ENCODE data around the gene LDHAL6A. TPM values are rescaled to one million over a fixed set of nuclear protein-coding genes. Genes with fewer than 3 reads are reported as not detected.

The LDHAL6A gene
- total RNA-seq, 4 donors from 2014 or later = not detected

GRCh38 chr11:18523084-18523483 is 67.4 kb downstream of the LDHAL6A start:
- H3K4me1 ChIP-seq = peaks cover 16 to 51% (median 33%) of the 10 kb centered on the region in 4 donors
- intact Hi-C loops (cut with DNase I) = no loop called here
- 88% methylated on average over 3 of the region's 3 CpGs for WGBS

GRCh38 chr11:18524248-18524647 is 68.6 kb downstream of the LDHAL6A start:
- Histone ChIP-seq H3K27ac (replicated peaks in 1 of 4) (no peak overlapping the region), H3K9me3 (no peaks in the 10 kb centered on the region), H3K4me1 (peaks cover 16 to 51% (median 33%) of the 10 kb centered on the region in 4 donors), H3K36me3 (peaks cover 0 to 8% (median 0%) of the 10 kb centered on the region in 4 donors), H3K4me3 (no peak overlapping the region), H3K27me3 (no peaks in the 10 kb centered on the region)
- WGBS = 83% methylated on average over 1 of the region's 1 CpG
- intact Hi-C loops (cut with DNase I) = no loop called here
- no peak for DNase-seq (ENCODE audit: extremely low spot score)
- TF ChIP-seq POLR2A (IDR thresholded peaks at IDR 0.05; ENCODE audit: low read depth) (no peak), EP300 (IDR thresholded peaks at IDR 0.05) (no peak), CTCF (IDR thresholded peaks at IDR 0.05) (no peak), POLR2AphosphoS5 (IDR thresholded peaks at IDR 0.05) (no peak)

More at GRCh38 chr11:18523084-18523483, 67.4 kb downstream of the LDHAL6A start:
- no peaks in the 10 kb centered on the region for H3K27me3 ChIP-seq
- no peak overlapping the region for H3K27ac ChIP-seq (replicated peaks in 1 of 4)
- peaks cover 0 to 18% (median 1%) of the 10 kb centered on the region in 4 donors for H3K36me3 ChIP-seq
- DNase-seq (ENCODE audit: extremely low spot score) = no peak
- H3K4me3 ChIP-seq = no peak overlapping the region
- H3K9me3 ChIP-seq = no peaks in the 10 kb centered on the region
- TF ChIP-seq CTCF (IDR thresholded peaks at IDR 0.05) (no peak), EP300 (IDR thresholded peaks at IDR 0.05) (no peak), POLR2AphosphoS5 (IDR thresholded peaks at IDR 0.05) (no peak), POLR2A (IDR thresholded peaks at IDR 0.05; ENCODE audit: low read depth) (no peak)

- H3K9me3 ChIP-seq = no peaks in the 10 kb centered on the region
- TF ChIP-seq CTCF (IDR thresholded peaks at IDR 0.05) = no peak
- no peak for TF ChIP-seq POLR2A (IDR thresholded peaks at IDR 0.05; ENCODE audit: low read depth)
- WGBS = 1% methylated on average over 8 of the region's 8 CpGs
- H3K4me1 ChIP-seq = peaks cover 16 to 51% (median 33%) of the 10 kb centered on the region in 4 donors
- peaks cover 0 to 17% (median 2%) of the 10 kb centered on the region in 4 donors for H3K36me3 ChIP-seq
- H3K4me3 ChIP-seq = peak overlapping the region; percentile 80 to 98 (median 97)
- H3K27ac ChIP-seq (replicated peaks in 1 of 4) = peak overlapping the region; percentile 88 to 96 (median 93)
- H3K27me3 ChIP-seq = no peaks in the 10 kb centered on the region
- intact Hi-C loops (cut with DNase I) = loop anchor here (5.0 kb wide), 2 partner anchors 129 to 204 kb away; partner anchors contain the start of genes GTF2H1 and HPS5
- no peak for DNase-seq (ENCODE audit: extremely low spot score)
Measured at GRCh38 chr11:18526130-18526520, 70.5 kb downstream of the LDHAL6A start.

- under 1% methylated on average over 32 of the region's 57 CpGs for WGBS
- peak; percentile 98 for DNase-seq (ENCODE audit: extremely low spot score)
- Histone ChIP-seq H3K4me3 (peak within 1 kb of the TSS; percentile 80 to 98 (median 97)), H3K36me3 (peaks cover 2 to 23% (median 3%) of the 10 kb centered on the region in 4 donors), H3K9me3 (no peaks in the 10 kb centered on the region), H3K4me1 (peaks cover 16 to 51% (median 33%) of the 10 kb centered on the region in 4 donors), H3K27me3 (no peaks in the 10 kb centered on the region), H3K27ac (replicated peaks in 1 of 4) (peak within 1 kb of the TSS; percentile 88 to 96 (median 93))
- TF ChIP-seq CTCF (IDR thresholded peaks at IDR 0.05) (peak in 1 of 3 experiments; percentile 7), EP300 (IDR thresholded peaks at IDR 0.05) (no peak), POLR2A (IDR thresholded peaks at IDR 0.05; ENCODE audit: low read depth) (peak; percentile 81), POLR2AphosphoS5 (IDR thresholded peaks at IDR 0.05) (peak; percentile 96 to 97)
- intact Hi-C loops (cut with DNase I) = loop anchor here (5.0 kb wide), 2 partner anchors 129 to 204 kb away; partner anchors contain the start of genes GTF2H1 and HPS5
Measured at GRCh38 chr11:18526521-18527296, 71.1 kb downstream of the LDHAL6A start, which contains the start of gene TSG101. Gene TSG101 (minus strand): TSS chr11:18526942. CDS start chr11:18526816, 126 bp downstream.

Data from esophagus muscularis mucosa (tissue), 4 donors.